ENCODE measurements around the gene LRP1-AS.

LRP1-AS gene

DNA sequence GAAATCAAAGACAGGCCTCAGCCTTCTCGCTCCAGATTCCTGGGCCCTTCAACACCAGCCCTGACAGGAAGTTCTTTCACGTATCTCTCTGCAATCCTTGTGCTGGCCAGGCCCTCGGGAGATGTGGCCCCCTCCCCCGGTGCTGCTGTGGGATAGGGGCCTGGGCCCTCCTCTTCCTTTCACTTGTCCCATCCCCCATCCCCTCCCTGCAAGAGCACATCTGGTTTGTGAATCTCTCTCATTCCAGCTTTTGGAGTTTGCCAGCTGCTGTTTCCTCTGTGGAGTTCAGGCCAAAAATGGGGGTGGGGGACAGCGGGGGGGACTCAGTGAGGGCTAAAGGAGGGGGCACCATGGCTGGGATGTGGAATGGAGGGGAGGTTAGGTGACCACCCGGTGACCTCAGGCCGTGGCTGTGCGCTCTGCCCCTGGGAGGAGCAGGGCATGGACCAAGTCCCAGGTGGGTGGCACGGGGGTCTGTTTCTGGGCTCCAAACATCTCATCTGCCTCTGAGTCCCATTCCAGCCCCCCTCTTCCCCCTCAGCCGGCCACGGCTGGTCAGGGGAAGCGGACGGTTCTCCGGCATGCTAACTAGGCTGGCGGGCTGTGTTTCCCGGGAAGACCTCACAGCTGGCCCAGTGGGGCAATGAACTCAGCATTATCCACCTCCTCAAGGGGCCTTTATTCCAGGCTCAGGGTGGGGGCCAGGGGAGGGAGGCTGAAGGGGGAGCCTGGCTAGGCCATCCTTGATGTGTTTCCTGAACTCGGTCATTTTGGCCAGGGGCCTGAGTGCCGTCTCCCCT, 11.7 kb downstream of the LRP1-AS start:
- peaks cover 47% of the 10 kb centered on the region for H3K4me1 ChIP-seq (ENCODE audit: control insufficient read depth, insufficient read depth, low read length)
- peak overlapping the region; percentile 10 for H3K9ac ChIP-seq (ENCODE audit: low read length)
- peak overlapping the region; percentile 34; the same call in 1 of the 2 replicates for H3K27ac ChIP-seq (ENCODE audit: low read depth, low read length)
- H3K9me3 ChIP-seq (ENCODE audit: control insufficient read depth, insufficient read depth, low read depth, low read length): no peaks in the 10 kb centered on the region
- peak overlapping the region; percentile 16; the same call in 1 of the 2 replicates for H3K4me3 ChIP-seq (ENCODE audit: low read depth, low read length)
- no peaks in the 10 kb centered on the region for H3K27me3 ChIP-seq (ENCODE audit: control insufficient read depth, insufficient read depth, low read length)
- peaks cover 27% of the 10 kb centered on the region for H3K36me3 ChIP-seq (ENCODE audit: control insufficient read depth, insufficient read depth, low read length)

DNA sequence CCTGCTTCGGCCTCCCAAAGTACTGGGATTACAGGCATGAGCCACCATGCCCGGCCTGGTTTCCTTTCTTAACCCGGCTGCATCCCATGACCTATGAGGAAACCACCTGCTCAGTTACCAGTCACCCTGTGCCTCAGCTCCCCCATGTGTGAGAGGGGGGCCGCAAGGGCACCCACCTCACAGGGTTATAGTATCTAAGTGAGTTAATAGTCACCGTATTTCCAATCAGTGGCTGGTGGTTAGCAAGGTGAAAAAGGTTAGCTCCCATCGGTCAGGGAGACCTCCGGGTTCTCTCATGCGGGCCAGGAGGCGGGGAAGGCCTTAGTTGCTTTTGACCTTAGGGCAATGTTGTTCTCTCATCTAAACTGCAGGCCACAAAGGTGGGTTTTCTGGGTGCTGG, 12.5 kb downstream of the LRP1-AS start:
- H3K9ac ChIP-seq (ENCODE audit: low read length): peak overlapping the region; percentile 10
- H3K36me3 ChIP-seq (ENCODE audit: control insufficient read depth, insufficient read depth, low read length): peaks cover 21% of the 10 kb centered on the region
- H3K27me3 ChIP-seq (ENCODE audit: control insufficient read depth, insufficient read depth, low read length): no peaks in the 10 kb centered on the region
- peaks cover 53% of the 10 kb centered on the region for H3K4me1 ChIP-seq (ENCODE audit: control insufficient read depth, insufficient read depth, low read length)
- H3K9me3 ChIP-seq (ENCODE audit: control insufficient read depth, insufficient read depth, low read depth, low read length): no peaks in the 10 kb centered on the region
- 0 out of 2 replicates have a peak overlapping the region, but pooled peaks have one; percentile 16 for H3K4me3 ChIP-seq (ENCODE audit: low read depth, low read length)
- peak overlapping the region; percentile 34; the same call in 1 of the 2 replicates for H3K27ac ChIP-seq (ENCODE audit: low read depth, low read length)

DNA sequence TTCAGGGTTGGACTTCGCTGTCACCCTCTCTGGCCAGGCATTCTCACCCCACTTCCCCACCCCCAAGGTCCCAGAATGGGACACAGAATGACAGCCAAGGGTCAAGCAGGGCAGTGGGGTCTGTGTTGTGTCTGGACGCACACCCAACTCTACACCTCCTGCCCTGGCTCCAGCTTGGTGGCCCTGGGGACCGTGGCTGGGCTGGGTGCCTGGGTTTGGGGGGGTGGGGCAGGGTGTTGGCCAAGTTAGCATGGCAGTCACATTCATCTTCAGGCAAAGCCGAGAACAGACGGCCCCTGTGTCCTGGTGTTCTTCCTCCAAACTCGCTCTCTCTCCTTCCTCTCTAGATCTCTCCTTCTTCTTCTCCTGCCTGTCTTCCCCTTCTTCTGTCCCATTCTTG, 13.5 kb downstream of the LRP1-AS start:
- Histone ChIP-seq H3K4me1 (ENCODE audit: control insufficient read depth, insufficient read depth, low read length) (peaks cover 57% of the 10 kb centered on the region), H3K4me3 (ENCODE audit: low read depth, low read length) (no peak overlapping the region), H3K27me3 (ENCODE audit: control insufficient read depth, insufficient read depth, low read length) (no peaks in the 10 kb centered on the region), H3K27ac (ENCODE audit: low read depth, low read length) (peak overlapping the region; percentile 41; the same call in 1 of the 2 replicates), H3K9ac (ENCODE audit: low read length) (peak overlapping the region; percentile 32), H3K36me3 (ENCODE audit: control insufficient read depth, insufficient read depth, low read length) (peaks cover 11% of the 10 kb centered on the region), H3K9me3 (ENCODE audit: control insufficient read depth, insufficient read depth, low read depth, low read length) (no peaks in the 10 kb centered on the region)

DNA sequence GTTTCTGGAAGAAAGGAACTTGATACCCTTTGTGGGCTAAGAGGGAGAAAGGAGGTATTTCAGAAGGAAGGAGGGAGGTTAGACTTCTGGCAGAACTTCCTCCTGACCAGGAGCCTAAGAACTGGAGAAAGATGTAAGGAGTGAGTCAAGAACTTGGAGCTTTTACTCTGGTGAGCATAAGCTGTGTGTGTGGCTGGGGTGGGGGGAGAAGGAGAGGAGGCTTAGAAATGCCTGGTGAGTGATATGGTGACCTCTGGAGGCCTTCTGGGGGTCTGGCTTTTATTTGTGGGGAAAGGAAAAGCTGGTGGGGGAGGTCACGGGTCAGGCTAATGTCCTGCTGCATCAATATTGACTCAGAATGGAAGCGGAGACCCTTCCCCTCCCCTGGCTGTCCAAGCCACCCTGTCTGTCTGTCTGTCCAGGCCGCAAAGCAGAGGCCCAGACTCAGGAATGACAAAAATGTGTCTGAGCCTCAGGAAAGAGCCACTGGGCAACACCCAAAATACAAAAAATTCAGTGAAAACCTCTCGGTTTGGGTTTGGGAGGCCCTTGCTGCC, 14.3 kb downstream of the LRP1-AS start:
- Histone ChIP-seq H3K9me3 (ENCODE audit: control insufficient read depth, insufficient read depth, low read depth, low read length) (no peaks in the 10 kb centered on the region), H3K4me1 (ENCODE audit: control insufficient read depth, insufficient read depth, low read length) (peaks cover 57% of the 10 kb centered on the region), H3K9ac (ENCODE audit: low read length) (peak overlapping the region; percentile 22), H3K27me3 (ENCODE audit: control insufficient read depth, insufficient read depth, low read length) (no peaks in the 10 kb centered on the region), H3K36me3 (ENCODE audit: control insufficient read depth, insufficient read depth, low read length) (peaks cover 4% of the 10 kb centered on the region), H3K4me3 (ENCODE audit: low read depth, low read length) (peak overlapping the region; percentile 14; the same call in 1 of the 2 replicates), H3K27ac (ENCODE audit: low read depth, low read length) (peak overlapping the region; percentile 16; the same call in 1 of the 2 replicates)

DNA sequence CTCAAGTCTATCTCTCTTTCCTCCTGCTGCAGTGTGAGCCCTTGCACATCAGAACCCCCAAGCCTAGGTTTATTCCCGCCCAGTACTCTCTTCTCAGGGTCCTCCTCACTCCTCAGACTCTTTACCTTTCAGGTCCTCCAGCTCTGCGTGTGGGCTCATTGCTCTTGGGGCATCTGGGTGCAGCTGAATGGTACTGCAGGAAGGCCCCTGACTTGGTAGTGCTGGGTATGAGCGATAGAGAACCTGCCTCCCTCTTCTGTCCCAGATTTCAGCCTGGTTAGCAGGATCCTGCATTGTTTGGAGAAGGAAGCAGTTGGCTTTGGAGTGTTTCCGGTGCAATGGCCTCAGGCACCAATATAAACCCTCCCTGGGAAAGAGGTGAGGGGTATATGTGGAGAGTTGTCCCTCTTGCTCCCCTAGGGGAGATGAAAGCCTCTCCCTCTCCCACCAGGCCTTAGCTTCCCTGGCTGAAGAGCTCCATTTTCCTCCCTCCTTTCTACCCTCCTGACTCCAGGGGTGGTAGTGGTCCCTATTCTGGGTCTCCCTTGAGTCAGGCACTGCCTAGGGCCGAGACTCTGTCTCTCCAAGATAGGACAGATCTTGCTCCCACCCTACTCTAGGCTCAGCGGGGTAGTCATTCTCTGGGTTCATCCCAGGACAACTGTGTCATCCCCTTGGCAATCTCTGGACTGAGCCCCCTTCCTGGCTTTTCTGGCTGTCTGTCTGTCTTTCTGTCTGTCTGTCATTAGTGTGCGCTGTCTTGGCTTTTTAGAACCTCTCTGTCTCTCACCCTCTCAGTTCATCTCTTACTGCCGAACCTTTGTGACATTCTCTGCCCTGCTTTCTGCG, 15.3 kb downstream of the LRP1-AS start:
- H3K9ac ChIP-seq (ENCODE audit: low read length): peak overlapping the region; percentile 19
- H3K36me3 ChIP-seq (ENCODE audit: control insufficient read depth, insufficient read depth, low read length): no peaks in the 10 kb centered on the region
- H3K9me3 ChIP-seq (ENCODE audit: control insufficient read depth, insufficient read depth, low read depth, low read length): no peaks in the 10 kb centered on the region
- peaks cover 57% of the 10 kb centered on the region for H3K4me1 ChIP-seq (ENCODE audit: control insufficient read depth, insufficient read depth, low read length)
- peak overlapping the region; percentile 16; the same call in 1 of the 2 replicates for H3K27ac ChIP-seq (ENCODE audit: low read depth, low read length)
- H3K27me3 ChIP-seq (ENCODE audit: control insufficient read depth, insufficient read depth, low read length): no peaks in the 10 kb centered on the region
- H3K4me3 ChIP-seq (ENCODE audit: low read depth, low read length): peak overlapping the region; percentile 13

- Histone ChIP-seq H3K9me3 (ENCODE audit: control insufficient read depth, insufficient read depth, low read depth, low read length) (no peaks in the 10 kb centered on the region), H3K4me3 (ENCODE audit: low read depth, low read length) (peak overlapping the region; percentile 14; the same call in 1 of the 2 replicates), H3K27ac (ENCODE audit: low read depth, low read length) (no peak overlapping the region), H3K9ac (ENCODE audit: low read length) (no peak overlapping the region), H3K36me3 (ENCODE audit: control insufficient read depth, insufficient read depth, low read length) (no peaks in the 10 kb centered on the region), H3K27me3 (ENCODE audit: control insufficient read depth, insufficient read depth, low read length) (no peaks in the 10 kb centered on the region), H3K4me1 (ENCODE audit: control insufficient read depth, insufficient read depth, low read length) (peaks cover 65% of the 10 kb centered on the region)
Observed at GRCh38 chr12:57130941-57131340, 16.5 kb downstream of the LRP1-AS start.

DNA sequence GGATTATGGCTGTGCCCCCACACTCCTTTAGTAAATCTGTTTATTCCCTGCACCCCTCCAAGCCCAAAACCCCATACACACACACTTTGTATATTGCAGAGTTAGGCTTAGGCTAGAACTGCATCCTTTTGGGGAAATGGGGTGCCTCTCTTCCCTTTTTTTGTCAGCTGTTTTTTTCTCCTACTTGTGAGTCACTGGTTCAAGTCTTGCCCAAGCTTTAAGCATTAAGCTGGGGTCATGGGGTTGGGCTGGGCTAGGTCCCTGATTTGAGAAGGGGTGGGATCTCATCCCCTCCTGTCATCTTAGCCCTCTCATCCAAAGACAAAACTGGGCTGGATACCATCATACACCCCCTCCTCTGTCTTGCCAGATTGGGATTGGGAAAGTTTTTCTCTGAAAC, 17.5 kb downstream of the LRP1-AS start:
- no peaks in the 10 kb centered on the region for H3K27me3 ChIP-seq (ENCODE audit: control insufficient read depth, insufficient read depth, low read length)
- no peaks in the 10 kb centered on the region for H3K36me3 ChIP-seq (ENCODE audit: control insufficient read depth, insufficient read depth, low read length)
- no peak overlapping the region for H3K27ac ChIP-seq (ENCODE audit: low read depth, low read length)
- peaks cover 55% of the 10 kb centered on the region for H3K4me1 ChIP-seq (ENCODE audit: control insufficient read depth, insufficient read depth, low read length)
- H3K4me3 ChIP-seq (ENCODE audit: low read depth, low read length): peak overlapping the region; percentile 98
- peak overlapping the region; percentile 37 for H3K9ac ChIP-seq (ENCODE audit: low read length)
- H3K9me3 ChIP-seq (ENCODE audit: control insufficient read depth, insufficient read depth, low read depth, low read length): no peaks in the 10 kb centered on the region

- H3K9me3 ChIP-seq (ENCODE audit: control insufficient read depth, insufficient read depth, low read depth, low read length): no peaks in the 10 kb centered on the region
- peak overlapping the region; percentile 87; the same call in 1 of the 2 replicates for H3K27ac ChIP-seq (ENCODE audit: low read depth, low read length)
- peak overlapping the region; percentile 87 for H3K9ac ChIP-seq (ENCODE audit: low read length)
- peak overlapping the region; percentile 98 for H3K4me3 ChIP-seq (ENCODE audit: low read depth, low read length)
- H3K36me3 ChIP-seq (ENCODE audit: control insufficient read depth, insufficient read depth, low read length): no peaks in the 10 kb centered on the region
- peaks cover 53% of the 10 kb centered on the region for H3K4me1 ChIP-seq (ENCODE audit: control insufficient read depth, insufficient read depth, low read length)
- no peaks in the 10 kb centered on the region for H3K27me3 ChIP-seq (ENCODE audit: control insufficient read depth, insufficient read depth, low read length)
Observed at GRCh38 chr12:57129321-57129842, 18.0 kb downstream of the LRP1-AS start.

DNA sequence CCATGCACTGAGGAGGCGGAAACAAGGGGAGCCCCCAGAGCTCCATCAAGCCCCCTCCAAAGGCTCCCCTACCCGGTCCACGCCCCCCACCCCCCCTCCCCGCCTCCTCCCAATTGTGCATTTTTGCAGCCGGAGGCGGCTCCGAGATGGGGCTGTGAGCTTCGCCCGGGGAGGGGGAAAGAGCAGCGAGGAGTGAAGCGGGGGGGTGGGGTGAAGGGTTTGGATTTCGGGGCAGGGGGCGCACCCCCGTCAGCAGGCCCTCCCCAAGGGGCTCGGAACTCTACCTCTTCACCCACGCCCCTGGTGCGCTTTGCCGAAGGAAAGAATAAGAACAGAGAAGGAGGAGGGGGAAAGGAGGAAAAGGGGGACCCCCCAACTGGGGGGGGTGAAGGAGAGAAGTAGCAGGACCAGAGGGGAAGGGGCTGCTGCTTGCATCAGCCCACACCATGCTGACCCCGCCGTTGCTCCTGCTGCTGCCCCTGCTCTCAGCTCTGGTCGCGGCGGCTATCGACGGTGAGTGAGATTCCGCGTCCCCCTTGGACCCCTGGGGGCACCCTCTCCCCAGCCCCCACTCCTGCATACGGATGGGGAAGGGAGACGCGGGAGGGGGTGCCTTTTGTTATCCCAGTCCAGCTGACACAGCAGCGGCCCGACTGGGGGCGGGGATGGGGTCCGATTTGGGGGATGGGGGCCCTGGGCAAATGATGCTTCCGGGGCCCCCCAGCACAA, 18.7 kb downstream of the LRP1-AS start:
- Histone ChIP-seq H3K27me3 (ENCODE audit: control insufficient read depth, insufficient read depth, low read length) (no peaks in the 10 kb centered on the region), H3K4me3 (ENCODE audit: low read depth, low read length) (peak overlapping the region; percentile 98), H3K9me3 (ENCODE audit: control insufficient read depth, insufficient read depth, low read depth, low read length) (0 out of 2 replicates have a peak, but pooled peaks cover 5% of the 10 kb centered on the region), H3K36me3 (ENCODE audit: control insufficient read depth, insufficient read depth, low read length) (no peaks in the 10 kb centered on the region), H3K27ac (ENCODE audit: low read depth, low read length) (peak overlapping the region; percentile 87; the same call in 1 of the 2 replicates), H3K4me1 (ENCODE audit: control insufficient read depth, insufficient read depth, low read length) (peaks cover 47% of the 10 kb centered on the region), H3K9ac (ENCODE audit: low read length) (peak overlapping the region; percentile 87)
